Measurements from ENCODE around the gene RRP15.

RRP15 gene

GRCh38 chr1:218328769-218329168, 43.7 kb downstream of the RRP15 start:
- in situ Hi-C loops (cut with HindIII; ENCODE audit: low pct_unique_long_range_greater_than_20kb, low sequenced_read_pairs): no loop called here
- TF ChIP-seq JUND (IDR thresholded peaks at IDR 0.05; ENCODE audit: low read depth): no peak

GRCh38 chr1:218330043-218330623, 45.0 kb downstream of the RRP15 start:
- no peak for TF ChIP-seq JUND (IDR thresholded peaks at IDR 0.05; ENCODE audit: low read depth)
- in situ Hi-C loops (cut with HindIII; ENCODE audit: low pct_unique_long_range_greater_than_20kb, low sequenced_read_pairs): no loop called here
- peak; percentile 64 for DNase-seq (ENCODE audit: low read depth in 1 of 2, low spot score in 1 of 2)

More at GRCh38 chr1:218328769-218329168, 43.7 kb downstream of the RRP15 start:
- DNase-seq (ENCODE audit: low read depth in 1 of 2, low spot score in 1 of 2): no peak

- no peak for TF ChIP-seq JUND (IDR thresholded peaks at IDR 0.05; ENCODE audit: low read depth)
- in situ Hi-C loops (cut with HindIII; ENCODE audit: low pct_unique_long_range_greater_than_20kb, low sequenced_read_pairs): no loop called here
- no peak for DNase-seq (ENCODE audit: low read depth in 1 of 2, low spot score in 1 of 2)
Observed at GRCh38 chr1:218332416-218332815, 47.3 kb downstream of the RRP15 start.

GRCh38 chr1:218336328-218336727, 51.2 kb downstream of the RRP15 start:
- peak in 1 of 2 experiments; percentile 47 for DNase-seq (ENCODE audit: low read depth in 1 of 2, low spot score in 1 of 2)
- in situ Hi-C loops (cut with HindIII; ENCODE audit: low pct_unique_long_range_greater_than_20kb, low sequenced_read_pairs): no loop called here
- no peak for TF ChIP-seq JUND (IDR thresholded peaks at IDR 0.05; ENCODE audit: low read depth)

- in situ Hi-C loops (cut with HindIII; ENCODE audit: low pct_unique_long_range_greater_than_20kb, low sequenced_read_pairs): no loop called here
- no peak for TF ChIP-seq JUND (IDR thresholded peaks at IDR 0.05; ENCODE audit: low read depth)
- DNase-seq (ENCODE audit: low read depth in 1 of 2, low spot score in 1 of 2): peak in 1 of 2 experiments; percentile 68
Observed at GRCh38 chr1:218339267-218339831, 54.3 kb downstream of the RRP15 start.

- in situ Hi-C loops (cut with HindIII; ENCODE audit: low pct_unique_long_range_greater_than_20kb, low sequenced_read_pairs): no loop called here
- no peak for DNase-seq (ENCODE audit: low read depth in 1 of 2, low spot score in 1 of 2)
- no peak for TF ChIP-seq JUND (IDR thresholded peaks at IDR 0.05; ENCODE audit: low read depth)
Observed at GRCh38 chr1:218341325-218341724, 56.2 kb downstream of the RRP15 start.

- in situ Hi-C loops (cut with HindIII; ENCODE audit: low pct_unique_long_range_greater_than_20kb, low sequenced_read_pairs): no loop called here
- TF ChIP-seq JUND (IDR thresholded peaks at IDR 0.05; ENCODE audit: low read depth): no peak
- no peak for DNase-seq (ENCODE audit: low read depth in 1 of 2, low spot score in 1 of 2)
Observed at GRCh38 chr1:218342091-218342490, 57.0 kb downstream of the RRP15 start.

GRCh38 chr1:218344814-218345672, 60.0 kb downstream of the RRP15 start, which contains the start of gene TGFB2:
Gene TGFB2 (plus strand): TSS chr1:218345336. CDS start chr1:218346702, 1,366 bp downstream.
- in situ Hi-C loops (cut with HindIII; ENCODE audit: low pct_unique_long_range_greater_than_20kb, low sequenced_read_pairs): no loop called here
- TF ChIP-seq JUND (IDR thresholded peaks at IDR 0.05; ENCODE audit: low read depth): no peak
- DNase-seq (ENCODE audit: low read depth in 1 of 2, low spot score in 1 of 2): peak; percentile 39 to 78

GRCh38 chr1:218345673-218346390, 60.7 kb downstream of the RRP15 start:
- in situ Hi-C loops (cut with HindIII; ENCODE audit: low pct_unique_long_range_greater_than_20kb, low sequenced_read_pairs): no loop called here
- peak in 1 of 2 experiments; percentile 80 for DNase-seq (ENCODE audit: low read depth in 1 of 2, low spot score in 1 of 2)
- no peak for TF ChIP-seq JUND (IDR thresholded peaks at IDR 0.05; ENCODE audit: low read depth)

GRCh38 chr1:218346391-218347204, 61.5 kb downstream of the RRP15 start:
- in situ Hi-C loops (cut with HindIII; ENCODE audit: low pct_unique_long_range_greater_than_20kb, low sequenced_read_pairs): no loop called here
- no peak for TF ChIP-seq JUND (IDR thresholded peaks at IDR 0.05; ENCODE audit: low read depth)
- DNase-seq (ENCODE audit: low read depth in 1 of 2, low spot score in 1 of 2): no peak

GRCh38 chr1:218347336-218347722, 62.2 kb downstream of the RRP15 start:
- in situ Hi-C loops (cut with HindIII; ENCODE audit: low pct_unique_long_range_greater_than_20kb, low sequenced_read_pairs): no loop called here
- no peak for TF ChIP-seq JUND (IDR thresholded peaks at IDR 0.05; ENCODE audit: low read depth)
- DNase-seq (ENCODE audit: low read depth in 1 of 2, low spot score in 1 of 2): no peak

All from T47D (cell line).